ENCODE results near the gene NEURL1B. TPM values are rescaled to one million over a fixed set of nuclear protein-coding genes. Genes with fewer than 3 reads are reported as not detected.

NEURL1B gene
- total and polyA plus RNA-seq, 8 donors = 2.8 to 7.8 (median 3.9) TPM

- Histone ChIP-seq H3K27ac (no peak overlapping the region), H3K36me3 (no peaks in the 10 kb centered on the region), H3K27me3 (no peaks in the 10 kb centered on the region), H3K9me3 (no peaks in the 10 kb centered on the region), H3K4me3 (no peak overlapping the region), H3K4me1 (peaks cover 6 to 13% (median 9%) of the 10 kb centered on the region in 3 donors)
- 67 to 71% methylated on average over 117 to 125 of the region's 125 CpGs for WGBS, 2 donors
- ATAC-seq (no peak), FAIRE-seq (no peak), DNase-seq (no peak)
- no peak for TF ChIP-seq CTCF (IDR thresholded peaks at IDR 0.05)
- intact Hi-C loops (cut with DNase I) = no loop called here
Measured at GRCh38 chr5:172683645-172684471, 42.8 kb downstream of the NEURL1B start.

- ATAC-seq (no peak), FAIRE-seq (no peak), DNase-seq (no peak)
- no peak for TF ChIP-seq CTCF (IDR thresholded peaks at IDR 0.05)
- Histone ChIP-seq H3K27ac (no peak overlapping the region), H3K27me3 (no peaks in the 10 kb centered on the region), H3K9me3 (no peaks in the 10 kb centered on the region), H3K4me3 (no peak overlapping the region), H3K4me1 (peaks cover 11 to 20% (median 14%) of the 10 kb centered on the region in 3 donors), H3K36me3 (no peaks in the 10 kb centered on the region)
- WGBS, 2 donors = 94 to 96% methylated on average over 4 of the region's 4 CpGs
- intact Hi-C loops (cut with DNase I) = no loop called here
Measured at GRCh38 chr5:172685091-172685490, 44.0 kb downstream of the NEURL1B start.

- TF ChIP-seq CTCF (IDR thresholded peaks at IDR 0.05) = no peak
- no peak for DNase-seq
- H3K27me3 ChIP-seq = no peaks in the 10 kb centered on the region
- intact Hi-C loops (cut with DNase I) = no loop called here
- H3K9me3 ChIP-seq = no peaks in the 10 kb centered on the region
- FAIRE-seq = no peak
- ATAC-seq = no peak
- H3K36me3 ChIP-seq = no peaks in the 10 kb centered on the region
- H3K4me3 ChIP-seq = no peak overlapping the region
- 88 to 91% methylated on average over 10 of the region's 10 CpGs for WGBS, 2 donors
- H3K4me1 ChIP-seq = peaks cover 11 to 20% (median 14%) of the 10 kb centered on the region in 3 donors
- H3K27ac ChIP-seq = no peak overlapping the region
Measured at GRCh38 chr5:172686111-172686510, 45.0 kb downstream of the NEURL1B start.

- no peak for TF ChIP-seq CTCF (IDR thresholded peaks at IDR 0.05)
- 94 to 96% methylated on average over 37 of the region's 37 CpGs for WGBS, 2 donors
- DNase-seq = no peak
Measured at GRCh38 chr5:172686539-172687390, 45.7 kb downstream of the NEURL1B start.

More at GRCh38 chr5:172686539-172687390, 45.7 kb downstream of the NEURL1B start:
- no peak overlapping the region for H3K4me3 ChIP-seq
- ATAC-seq = no peak
- H3K9me3 ChIP-seq = no peaks in the 10 kb centered on the region
- no peaks in the 10 kb centered on the region for H3K36me3 ChIP-seq
- intact Hi-C loops (cut with DNase I) = no loop called here
- no peaks in the 10 kb centered on the region for H3K27me3 ChIP-seq
- no peak overlapping the region for H3K27ac ChIP-seq
- no peak for FAIRE-seq
- H3K4me1 ChIP-seq = peaks cover 11 to 20% (median 14%) of the 10 kb centered on the region in 3 donors

Data from pancreas (tissue), 10 donors.